GM21360 (cell line): Measurements from ENCODE around the gene CMA1.
"Not testable (repeated sequence)": the region's sequence is repeated elsewhere in the genome, so short reads cannot be mapped to it uniquely, and the experiment has no call there.

Source experiments
- ATAC-seq: cut with Tn5 transposase; IDR thresholded peaks from one replicate; pipeline ENCODE4 v1.9.1; 2021; ENCODE audit warnings: mild to moderate bottlenecking, moderate library complexity; ENCODE audit not compliant: unreplicated experiment

CMA1 gene

GRCh38 chr14:24470450-24470849 lies 37.6 kb downstream of the CMA1 start:
- ATAC-seq: not testable (repeated sequence)

- no peak for ATAC-seq
Observed at GRCh38 chr14:24465805-24466204, 42.3 kb downstream of the CMA1 start.

GRCh38 chr14:24465368-24465767 lies 42.7 kb downstream of the CMA1 start:
- ATAC-seq: no peak

- ATAC-seq: no peak
Observed at GRCh38 chr14:24463884-24464785, 43.9 kb downstream of the CMA1 start.

GRCh38 chr14:24463017-24463883 lies 44.8 kb downstream of the CMA1 start:
- ATAC-seq: no peak

- ATAC-seq: no peak
Observed at GRCh38 chr14:24461336-24461735, 46.7 kb downstream of the CMA1 start.

- ATAC-seq: no peak
Observed at GRCh38 chr14:24459331-24459730, 48.7 kb downstream of the CMA1 start.

GRCh38 chr14:24458736-24459135 lies 49.3 kb downstream of the CMA1 start:
- ATAC-seq: no peak

- no peak for ATAC-seq
Observed at GRCh38 chr14:24456980-24457379, 51.1 kb downstream of the CMA1 start.
